ENCODE results near the gene MRPL38. TPM values are rescaled to one million over a fixed set of nuclear protein-coding genes. Genes with fewer than 3 reads are reported as not detected.

The MRPL38 gene
- total and polyA plus RNA-seq, 2 of the 8 experiments (the other 6 are each of a cell fraction or from before 2014, with no cell fraction given) = 78.4 to 125 TPM

- POLR2A ChIA-PET (ENCODE audit: partially characterized antibody) = interaction anchor here (2.3 kb wide), 1 partner anchor 71 kb away, joined by 7 read pairs; no protein-coding TSS in a partner anchor
These were observed 53.6 kb downstream of the MRPL38 start for GRCh38 chr17:75850928-75851692.

More at GRCh38 chr17:75850928-75851692, 53.6 kb downstream of the MRPL38 start:
- DNase-seq (ENCODE audit: low read depth in 1 of 2, low spot score in 2 of 2) (no peak), FAIRE-seq (no peak)
- H2BK15ac ChIP-seq (ENCODE audit: low read length) = no peak overlapping the region
- no peak overlapping the region for H4K8ac ChIP-seq (ENCODE audit: extremely low read depth, insufficient read depth, low read length)
- H3K23me2 ChIP-seq (ENCODE audit: low read depth, low read length) = peaks cover 3% of the 10 kb centered on the region
- no peak overlapping the region for H2AK5ac ChIP-seq (ENCODE audit: low read depth, low read length)
- no peak overlapping the region for H3K9ac ChIP-seq (replicated peaks in 1 of 4; ENCODE audit: extremely low read depth in 1 of 4, low read depth in 3 of 4, low read length in 3 of 4)
- H2BK20ac ChIP-seq (ENCODE audit: low read length) = no peak overlapping the region
- no peaks in the 10 kb centered on the region for H3K9me3 ChIP-seq (ENCODE audit: insufficient read depth in 2 of 2, low read depth in 1 of 2, low read length in 1 of 2)
- TF ChIP-seq ATF3 (IDR thresholded peaks at IDR 0.05; ENCODE audit: insufficient read depth, low read depth, low read length) = no peak
- no peak for TF ChIP-seq RFX5 (IDR thresholded peaks at IDR 0.05; ENCODE audit: borderline replicate concordance, low read depth, low read length)
- TF ChIP-seq HDAC2 (IDR thresholded peaks at IDR 0.05; ENCODE audit: borderline replicate concordance in 1 of 2, low read depth in 2 of 2, low read length in 2 of 2) = no peak
- TF ChIP-seq EZH2 (IDR thresholded peaks at IDR 0.05; ENCODE audit: low read depth, low read length, severe bottlenecking) = no peak
- no peak for TF ChIP-seq CHD2 (IDR thresholded peaks at IDR 0.05; ENCODE audit: low read length)
- no peak for TF ChIP-seq SP4 (IDR thresholded peaks at IDR 0.05; ENCODE audit: low read length)
- no peak for TF ChIP-seq MAX (IDR thresholded peaks at IDR 0.05)
- TF ChIP-seq RAD21 (IDR thresholded peaks at IDR 0.05 in 1 of 2, conservative IDR thresholded peaks at IDR 0.05 in 1 of 2; ENCODE audit: low read depth in 2 of 2, low read length in 2 of 2) = no peak
- no peak for TF ChIP-seq CREB1 (IDR thresholded peaks at IDR 0.05)
- TF ChIP-seq NRF1 (IDR thresholded peaks at IDR 0.05; ENCODE audit: low read depth, low read length) = no peak
- no peak for TF ChIP-seq SAP30 (IDR thresholded peaks at IDR 0.05; ENCODE audit: insufficient read depth, insufficient replicate concordance, low read length)
- no peak overlapping the region for H2AFZ ChIP-seq (ENCODE audit: low read length)
- no peak overlapping the region for H4K91ac ChIP-seq (replicated peaks; ENCODE audit: insufficient read length, low read length)
- no peak overlapping the region for H3K4me3 ChIP-seq (ENCODE audit: extremely low read depth in 1 of 4, insufficient read depth in 2 of 4, low read depth in 3 of 4, low read length in 4 of 4)
- peaks cover 4 to 5% of the 10 kb centered on the region in 2 experiments for H4K20me1 ChIP-seq (replicated peaks in 1 of 2; ENCODE audit: control insufficient read depth in 1 of 2, insufficient read depth in 2 of 2, low read length in 2 of 2)
- no peak overlapping the region for H2BK12ac ChIP-seq (ENCODE audit: low read depth, low read length)
- peaks cover 0 to 7% (median 2%) of the 10 kb centered on the region in 4 experiments; a peak in 4 of 7 replicates for H3K4me1 ChIP-seq (replicated peaks in 1 of 4; ENCODE audit: control insufficient read depth in 3 of 4, insufficient read depth in 4 of 4, low read length in 3 of 4)
- H3K27me3 ChIP-seq (replicated peaks in 1 of 4; ENCODE audit: control insufficient read depth in 3 of 4, extremely low read depth in 1 of 4, insufficient read depth in 3 of 4, low read length in 3 of 4) = no peaks in the 10 kb centered on the region
- CTCF ChIA-PET (ENCODE audit: partially characterized antibody) = interaction anchor here (1.0 to 27.2 kb wide), 5 partner anchors 8 to 195 kb away, joined by 3 to 563 read pairs (median 63); partner anchors contain the start of genes TRIM47 and WBP2
- peaks cover 10% of the 10 kb centered on the region; the same call in 1 of the 2 replicates for H3K79me1 ChIP-seq (ENCODE audit: low read depth, low read length)
- no peak overlapping the region for H3K27ac ChIP-seq (ENCODE audit: low read depth, low read length)
- no peak overlapping the region for H4K5ac ChIP-seq (ENCODE audit: insufficient read length, low read depth, low read length)
- no peak overlapping the region for H3K56ac ChIP-seq (replicated peaks; ENCODE audit: insufficient read length, low read depth, low read length)
- no peak overlapping the region for H3K4me2 ChIP-seq (ENCODE audit: insufficient read depth in 1 of 2, low read depth in 2 of 2, low read length in 2 of 2)
- no peak overlapping the region for H3K18ac ChIP-seq (ENCODE audit: extremely low read depth, low read length)
- H3K4ac ChIP-seq (replicated peaks; ENCODE audit: insufficient read length, low read depth, low read length) = no peak overlapping the region
- H2BK120ac ChIP-seq (replicated peaks; ENCODE audit: low read depth, low read length) = no peak overlapping the region
- H3K36me3 ChIP-seq (ENCODE audit: control insufficient read depth in 2 of 4, insufficient read depth in 4 of 4, low read length in 3 of 4) = peaks cover 7 to 36% (median 27%) of the 10 kb centered on the region in 4 experiments
- no peak overlapping the region for H2BK5ac ChIP-seq (ENCODE audit: low read depth, low read length)
- H3K14ac ChIP-seq (ENCODE audit: insufficient read length) = no peak overlapping the region
- 95% methylated on average over 12 of the region's 12 CpGs; no CpG with 5 or more reads in 1 of the 2 experiments for WGBS, 2 experiments (ENCODE audit: extremely low coverage in 1 of 2, insufficient coverage in 1 of 2, insufficient read length in 1 of 2, insufficient replicate concordance in 2 of 2, low coverage in 1 of 2, low lambda C conversion rate in 2 of 2, missing lambda C conversion rate in 1 of 2)
- peaks cover 3 to 9% of the 10 kb centered on the region in 2 experiments; a peak in 3 of 4 replicates for H3K79me2 ChIP-seq (ENCODE audit: control insufficient read depth in 1 of 2, insufficient read depth in 2 of 2, low read length in 2 of 2)
- H3K23ac ChIP-seq (ENCODE audit: insufficient read length) = no peak overlapping the region
